ENCODE measurements around the gene KAT14. TPM values are rescaled to one million over a fixed set of nuclear protein-coding genes. Genes with fewer than 3 reads are reported as not detected.

The KAT14 gene
- 6.0 and 7.9 TPM in 2 replicates for total RNA-seq

GRCh38 chr20:18137412-18138265 is at the start of gene KAT14, which contains the start of gene PET117:
Gene KAT14 (plus strand): TSS chr20:18137863. CDS start chr20:18142661, 4,798 bp downstream.
Gene PET117 (plus strand): TSS chr20:18137863. CDS start chr20:18137956, 93 bp downstream.

Other genes with a start within 250 kb of the KAT14 start
- 94.3 and 120 TPM in 2 replicates for gene SNX5, start 169.1 kb upstream of the KAT14 start, total RNA-seq
- 7.6 and 9.1 TPM in 2 replicates for gene MGME1, start 168.8 kb upstream of the KAT14 start, total RNA-seq
- gene OVOL2, start 79.9 kb upstream of the KAT14 start, total RNA-seq: not detected in 2 replicates
- 3.7 and 5.9 TPM in 2 replicates for gene PET117, start within 50 bp of the KAT14 start, total RNA-seq
- 10.4 and 12.4 TPM in 2 replicates for gene ZNF133, start 150.7 kb downstream of the KAT14 start, total RNA-seq

Measured in mesangial cell (primary cell).